CD4-positive, alpha-beta memory T cell (primary cell): Measurements from ENCODE around the gene ZNF521. TPM values are rescaled to one million over a fixed set of nuclear protein-coding genes. Genes with fewer than 3 reads are reported as not detected.
A peak's percentile ranks its signal among the peaks of the same experiment; 100 is the strongest.

ENCODE experiments used
- CTCF ChIA-PET: fragments of 350-600 bp; sonication (Branson Sonifier 250); formaldehyde crosslinking; loops from one replicate; lab custom pipeline; 2021; ENCODE audit warnings: inconsistent platforms; ENCODE audit not compliant: partially characterized antibody; lab: Charles Lee
- POLR2A ChIA-PET: fragments of 350-600 bp; sonication (Branson Sonifier 250); formaldehyde crosslinking; loops from one replicate; lab custom pipeline; 2021; ENCODE audit not compliant: partially characterized antibody; lab: Charles Lee
- DNase-seq, 5 donors: peaks; one replicate each; pipeline versions ENCODE4 v3.0.0 to v3.0.0-alpha.2; 2020 to 2022; ENCODE audit warnings: mixed read lengths in 1 of 5
- H3K27ac ChIP-seq: one replicate; pipeline ENCODE4 v1.7.0; 2013; ENCODE audit warnings: low read depth, low read length
- H3K27me3 ChIP-seq: 2 replicates; pipeline ENCODE4 v1.7.0; 2013; ENCODE audit warnings: mild to moderate bottlenecking, low read length, moderate library complexity; ENCODE audit not compliant: insufficient read depth
- H3K36me3 ChIP-seq: 2 replicates; pipeline ENCODE4 v1.7.0; 2013; ENCODE audit warnings: mild to moderate bottlenecking, low read length, moderate library complexity; ENCODE audit not compliant: insufficient read depth
- H3K4me1 ChIP-seq: 2 replicates; pipeline ENCODE4 v1.7.0; 2013; ENCODE audit warnings: mild to moderate bottlenecking, low read length, moderate library complexity; ENCODE audit not compliant: insufficient read depth
- H3K4me3 ChIP-seq, 2 donors: one replicate each; pipeline ENCODE4 v1.7.0; 2013; ENCODE audit warnings: low read length in 2 of 2, mild to moderate bottlenecking in 1 of 2
- H3K9me3 ChIP-seq, 2 donors: one replicate each; pipeline ENCODE4 v1.7.0; 2013; ENCODE audit warnings: low read length in 2 of 2, control low read depth in 1 of 2; ENCODE audit not compliant: control insufficient read depth in 1 of 2
- H3K27ac Mint-ChIP-seq, 7 donors: one replicate each; pipeline ENCODE4 v1.8.0; 2020 to 2021; ENCODE audit warnings: mixed read lengths in 7 of 7, mild to moderate bottlenecking in 6 of 7, inconsistent platforms in 3 of 7, moderate library complexity in 3 of 7
- H3K27me3 Mint-ChIP-seq, 2 donors: one replicate each; pipeline ENCODE4 v1.8.0; 2020 to 2021; ENCODE audit warnings: mixed read lengths in 2 of 2
- H3K36me3 Mint-ChIP-seq, 2 donors: one replicate each; pipeline ENCODE4 v1.8.0; 2020 to 2021; ENCODE audit warnings: mixed read lengths in 2 of 2, inconsistent platforms in 1 of 2, mild to moderate bottlenecking in 1 of 2
- H3K4me1 Mint-ChIP-seq, 4 donors: one replicate each; pipeline ENCODE4 v1.8.0; 2020 to 2021; ENCODE audit warnings: mixed read lengths in 4 of 4, mild to moderate bottlenecking in 1 of 4
- H3K4me3 Mint-ChIP-seq, 8 donors: one replicate each; pipeline ENCODE4 v1.8.0; 2020 to 2021; ENCODE audit warnings: mixed read lengths in 8 of 8, mild to moderate bottlenecking in 7 of 8, moderate library complexity in 6 of 8, inconsistent platforms in 3 of 8
- H3K9me3 Mint-ChIP-seq, 8 donors: one replicate each; pipeline ENCODE4 v1.8.0; 2020 to 2021; ENCODE audit warnings: mixed read lengths in 8 of 8, mild to moderate bottlenecking in 5 of 8, inconsistent platforms in 3 of 8, moderate library complexity in 1 of 8
- intact Hi-C: fragments of 100-400 bp; cut with micrococcal nuclease; formaldehyde crosslinking; loops from one replicate; pipeline ENCODE4 v1.15.1; 2023
- polyA plus RNA-seq, 2 donors: library from polyadenylated mRNA; unstranded; fragments of 300-500 nt; fragmentation: Illumina TruSeq; gene quantifications; one replicate each; pipeline ENCODE4 v1.2.3, GENCODE V29; 2021
- total RNA-seq, 2 experiments: library from RNA; stranded (reverse); gene quantifications; one replicate each; pipeline ENCODE4 v1.2.3, GENCODE V29; 2021

Gene ZNF521
- total and polyA plus RNA-seq, 4 experiments from 2014 or later: not detected

DNA sequence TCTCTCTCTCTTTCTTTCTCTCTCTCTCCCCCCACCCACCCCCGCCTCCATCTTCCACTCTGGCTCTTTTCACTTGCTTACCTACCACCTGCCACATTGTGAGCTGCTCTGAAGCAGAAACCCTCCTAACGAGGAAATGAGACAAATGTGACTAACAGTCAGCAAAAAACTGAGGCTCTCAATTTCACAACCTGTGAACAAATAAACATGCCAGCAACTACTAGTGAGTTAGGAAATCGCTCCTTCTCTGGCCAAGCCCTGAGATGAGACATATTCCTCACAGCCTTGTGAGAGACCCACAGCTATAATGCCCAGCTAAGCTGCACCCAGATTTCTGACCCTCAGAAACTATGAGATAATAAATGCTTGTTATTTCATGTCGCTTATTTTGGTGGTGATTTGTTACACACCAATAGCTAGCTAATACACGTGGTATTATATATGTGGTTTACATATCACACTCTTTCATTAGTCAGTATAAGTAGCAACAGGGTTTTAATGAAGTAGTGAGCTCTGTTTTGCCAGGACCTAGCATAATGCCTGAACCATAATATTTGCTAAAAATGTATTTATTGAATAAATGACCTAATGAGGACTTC lies 8.4 kb upstream of the ZNF521 start:
- ChIA-PET POLR2A (no interaction called here), CTCF (no interaction called here)
- H3K4me3 ChIP-seq: no peak overlapping the region
- no peaks in the 10 kb centered on the region for H3K4me1 ChIP-seq
- Mint-ChIP-seq H3K4me3 (no peak overlapping the region), H3K27me3 (peaks cover 8 to 19% of the 10 kb centered on the region in 2 donors), H3K9me3 (peaks cover 0 to 8% (median 2%) of the 10 kb centered on the region in 8 donors), H3K36me3 (no peaks in the 10 kb centered on the region), H3K4me1 (no peaks in the 10 kb centered on the region), H3K27ac (no peak overlapping the region)
- H3K9me3 ChIP-seq: no peaks in the 10 kb centered on the region
- intact Hi-C loops: no loop called here
- H3K36me3 ChIP-seq: no peaks in the 10 kb centered on the region
- DNase-seq: no peak
- no peaks in the 10 kb centered on the region for H3K27me3 ChIP-seq
- H3K27ac ChIP-seq: no peak overlapping the region

DNA sequence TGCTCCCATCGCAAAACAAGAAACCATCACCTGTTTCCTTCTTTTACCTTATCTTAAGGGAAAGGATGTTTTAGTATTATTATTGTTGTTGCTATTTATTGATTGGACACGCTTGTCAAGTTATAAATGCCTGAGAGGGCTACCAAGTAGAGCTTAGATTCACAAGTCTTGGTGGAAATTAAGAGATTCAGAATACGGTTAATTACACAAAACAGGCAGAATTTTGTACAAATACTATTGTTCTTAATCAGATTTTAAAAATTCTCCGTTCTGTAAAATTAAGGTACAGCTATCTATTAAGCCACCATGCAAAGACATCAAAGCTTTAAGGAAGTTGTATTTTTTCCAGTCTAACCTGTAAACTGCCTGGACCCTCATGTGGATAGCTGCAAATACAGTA lies 1.1 kb upstream of the ZNF521 start:
- Mint-ChIP-seq H3K9me3 (peaks cover 0 to 12% (median 2%) of the 10 kb centered on the region in 8 donors), H3K36me3 (no peaks in the 10 kb centered on the region), H3K27me3 (peaks cover 21 to 24% of the 10 kb centered on the region in 2 donors), H3K4me3 (peak overlapping the region in 6 of 8 donors; percentile 15 to 62 (median 50)), H3K4me1 (peaks cover 3 to 20% (median 8%) of the 10 kb centered on the region in 4 donors), H3K27ac (no peak overlapping the region)
- Histone ChIP-seq H3K4me1 (peaks cover 18% of the 10 kb centered on the region), H3K4me3 (no peak overlapping the region), H3K27ac (no peak overlapping the region), H3K9me3 (no peaks in the 10 kb centered on the region), H3K36me3 (no peaks in the 10 kb centered on the region), H3K27me3 (peaks cover 37% of the 10 kb centered on the region)
- DNase-seq: no peak
- ChIA-PET POLR2A (no interaction called here), CTCF (interaction anchor here (0.6 kb wide), 1 partner anchor 901 kb away, joined by 3 read pairs; no protein-coding TSS in a partner anchor)
- intact Hi-C loops: no loop called here

DNA sequence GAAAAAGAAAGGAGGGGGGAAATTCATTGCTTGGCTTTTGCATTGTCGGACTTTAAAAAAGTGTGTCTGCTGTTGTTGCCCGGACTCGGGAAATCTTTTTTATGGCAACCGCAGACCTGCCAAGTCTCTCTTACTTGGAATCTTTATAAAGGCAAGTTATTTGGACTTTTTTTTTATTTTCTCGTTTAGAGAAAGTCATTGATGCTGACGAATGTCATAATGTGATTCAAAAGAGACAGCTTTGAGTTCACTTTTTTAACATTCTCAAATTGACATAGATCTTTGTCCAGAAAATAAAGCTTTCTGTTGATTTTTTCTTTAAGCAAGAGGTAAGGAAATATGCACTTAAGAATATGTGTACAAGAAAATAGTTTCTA lies 651 bp upstream of the ZNF521 start:
- Mint-ChIP-seq H3K36me3 (no peaks in the 10 kb centered on the region), H3K4me1 (peaks cover 3 to 20% (median 8%) of the 10 kb centered on the region in 4 donors), H3K4me3 (peak overlapping the region; percentile 36 to 66 (median 60)), H3K27me3 (peaks cover 25 to 29% of the 10 kb centered on the region in 2 donors), H3K9me3 (peaks cover 0 to 12% (median 2%) of the 10 kb centered on the region in 8 donors), H3K27ac (no peak overlapping the region)
- Histone ChIP-seq H3K36me3 (no peaks in the 10 kb centered on the region), H3K4me1 (peaks cover 18% of the 10 kb centered on the region), H3K27me3 (peaks cover 42% of the 10 kb centered on the region), H3K9me3 (no peaks in the 10 kb centered on the region), H3K4me3 (no peak overlapping the region), H3K27ac (no peak overlapping the region)
- POLR2A ChIA-PET: no interaction called here
- CTCF ChIA-PET: interaction anchor here (0.6 kb wide), 1 partner anchor 902 kb away, joined by 3 read pairs; no protein-coding TSS in a partner anchor
- DNase-seq: no peak
- intact Hi-C loops: no loop called here

DNA sequence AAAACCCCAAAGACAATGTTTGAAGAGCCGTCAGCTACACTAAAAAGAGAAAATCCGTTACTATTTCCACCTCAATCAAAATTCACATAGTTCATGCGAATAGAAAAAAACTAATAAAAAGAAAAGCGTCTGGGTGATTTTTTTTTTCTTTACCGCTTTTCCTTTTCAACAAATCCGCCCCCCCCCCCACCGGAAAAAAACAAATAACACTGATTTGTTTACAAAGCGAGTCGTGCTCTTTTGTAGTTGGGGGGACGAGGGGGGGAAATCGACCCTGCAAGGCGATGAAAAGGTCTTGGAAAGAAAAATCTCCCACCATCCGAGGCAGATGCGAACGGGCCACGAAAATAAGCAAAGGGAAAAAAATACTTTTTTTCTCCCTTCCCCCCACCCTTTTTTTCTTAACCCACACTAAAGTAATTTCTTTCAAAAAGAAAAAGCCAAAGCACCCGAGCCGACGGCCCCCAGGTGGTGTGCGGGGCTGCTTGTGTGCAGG lies 638 bp downstream of the ZNF521 start:
- Mint-ChIP-seq H3K4me1 (peaks cover 3 to 20% (median 8%) of the 10 kb centered on the region in 4 donors), H3K27ac (no peak overlapping the region), H3K9me3 (peaks cover 0 to 12% (median 5%) of the 10 kb centered on the region in 8 donors), H3K36me3 (no peaks in the 10 kb centered on the region), H3K4me3 (peak overlapping the region; percentile 58 to 84 (median 80)), H3K27me3 (peaks cover 34% of the 10 kb centered on the region in 2 donors)
- peak overlapping the region in 1 of 2 donors; percentile 47 for H3K4me3 ChIP-seq
- H3K36me3 ChIP-seq: no peaks in the 10 kb centered on the region
- H3K27ac ChIP-seq: no peak overlapping the region
- CTCF ChIA-PET: no interaction called here
- intact Hi-C loops: no loop called here
- POLR2A ChIA-PET: no interaction called here
- peaks cover 43% of the 10 kb centered on the region for H3K27me3 ChIP-seq
- H3K9me3 ChIP-seq: no peaks in the 10 kb centered on the region
- H3K4me1 ChIP-seq: peaks cover 18% of the 10 kb centered on the region
- no peak for DNase-seq

DNA sequence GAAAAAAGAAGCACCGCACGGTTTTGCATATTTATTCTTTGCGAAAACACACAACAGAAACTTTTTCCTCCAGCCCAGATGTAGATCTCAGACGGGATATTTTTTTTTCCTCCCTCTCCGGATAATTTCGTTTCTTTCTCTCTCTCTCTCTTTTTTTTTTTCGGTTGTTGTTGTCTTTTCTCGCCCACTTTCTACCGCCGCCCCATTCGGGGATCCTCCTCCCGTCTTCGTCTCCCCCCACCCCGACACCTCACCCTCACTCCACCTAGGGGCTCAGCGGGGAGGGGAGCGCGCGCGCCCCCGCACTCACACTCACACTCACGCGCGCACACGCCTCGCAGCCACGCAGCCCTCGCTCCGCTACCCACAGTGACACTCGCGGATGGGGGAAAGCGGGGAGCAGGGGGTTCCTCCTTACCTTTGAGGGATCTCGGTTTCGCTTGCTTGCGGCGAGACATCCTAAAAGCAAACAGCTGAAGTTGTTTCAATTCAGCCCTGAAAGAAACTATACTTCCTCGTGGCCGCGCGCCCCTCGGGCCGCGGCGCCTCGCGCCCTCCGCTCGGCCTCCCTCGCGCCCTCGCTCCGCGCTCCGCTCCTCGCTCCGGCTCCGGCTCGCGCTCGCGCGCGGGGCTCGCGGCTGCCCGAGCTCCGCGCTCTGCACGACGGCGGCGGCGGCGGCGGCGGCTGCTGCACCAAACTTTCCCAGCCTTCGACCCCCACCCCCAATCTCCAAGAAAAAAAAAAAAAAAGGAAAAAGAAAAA lies 1.3 kb downstream of the ZNF521 start:
- peaks cover 3 to 20% (median 8%) of the 10 kb centered on the region in 4 donors for H3K4me1 Mint-ChIP-seq

DNA sequence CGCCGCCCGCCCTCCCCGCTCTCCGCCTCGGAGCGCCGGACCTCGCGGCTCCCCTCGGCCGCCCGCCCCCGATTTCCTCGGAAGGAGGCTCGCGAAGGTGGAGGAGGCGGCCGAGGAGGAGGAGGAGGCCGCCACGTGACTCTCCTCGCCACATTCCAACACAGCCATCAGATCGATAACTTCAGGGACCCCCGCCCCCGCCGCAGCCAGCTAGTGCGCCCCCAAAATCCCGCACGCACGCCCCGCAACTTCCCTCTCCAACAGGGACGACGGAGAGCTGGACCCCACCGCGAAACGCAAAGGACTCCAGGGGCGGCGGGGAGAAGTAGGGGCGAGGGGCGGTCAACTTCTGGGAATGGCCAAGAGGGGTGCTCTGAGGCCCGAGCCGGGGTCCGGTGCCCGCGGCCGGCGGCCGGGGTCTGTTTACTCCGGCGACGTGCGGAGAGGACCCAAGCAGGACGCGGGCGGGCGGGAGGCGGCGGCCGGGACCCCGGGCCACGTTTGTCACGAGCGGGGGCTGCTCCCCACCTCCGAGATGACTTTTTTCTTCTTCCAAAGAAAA lies 2.0 kb downstream of the ZNF521 start:
- no peak overlapping the region for H3K27ac Mint-ChIP-seq
- CTCF ChIA-PET: no interaction called here
- H3K9me3 Mint-ChIP-seq: peaks cover 0 to 12% (median 5%) of the 10 kb centered on the region in 8 donors
- peaks cover 42% of the 10 kb centered on the region for H3K27me3 ChIP-seq
- no peaks in the 10 kb centered on the region for H3K36me3 Mint-ChIP-seq
- H3K4me3 ChIP-seq: no peak overlapping the region
- no peaks in the 10 kb centered on the region for H3K36me3 ChIP-seq
- POLR2A ChIA-PET: no interaction called here
- intact Hi-C loops: no loop called here
- peak overlapping the region in 7 of 8 donors; percentile 46 to 86 (median 77) for H3K4me3 Mint-ChIP-seq
- DNase-seq: no peak
- H3K4me1 Mint-ChIP-seq: peaks cover 3 to 20% (median 8%) of the 10 kb centered on the region in 4 donors
- H3K4me1 ChIP-seq: peaks cover 18% of the 10 kb centered on the region
- no peak overlapping the region for H3K27ac ChIP-seq
- H3K9me3 ChIP-seq: no peaks in the 10 kb centered on the region
- H3K27me3 Mint-ChIP-seq: peaks cover 36 to 38% of the 10 kb centered on the region in 2 donors

More for the DNA sequence above, 1.3 kb downstream of the ZNF521 start:
- Mint-ChIP-seq H3K4me3 (peak overlapping the region; percentile 79 to 88 (median 84)), H3K9me3 (peaks cover 0 to 12% (median 5%) of the 10 kb centered on the region in 8 donors), H3K27ac (peak overlapping the region in 2 of 7 donors; percentile 46 to 59), H3K36me3 (no peaks in the 10 kb centered on the region), H3K27me3 (peaks cover 34% of the 10 kb centered on the region in 2 donors)
- Histone ChIP-seq H3K4me3 (peak overlapping the region; percentile 15 to 46), H3K27me3 (peaks cover 43% of the 10 kb centered on the region), H3K9me3 (no peaks in the 10 kb centered on the region), H3K27ac (no peak overlapping the region), H3K36me3 (no peaks in the 10 kb centered on the region), H3K4me1 (peaks cover 18% of the 10 kb centered on the region)
- intact Hi-C loops: no loop called here
- POLR2A ChIA-PET: no interaction called here
- no peak for DNase-seq
- CTCF ChIA-PET: no interaction called here
